Mesodermal cell (in vitro differentiated cells): Measurements from ENCODE around the gene SH3BGR. TPM values are rescaled to one million over a fixed set of nuclear protein-coding genes. Genes with fewer than 3 reads are reported as not detected.
A peak's percentile ranks its signal among the peaks of the same experiment; 100 is the strongest.
"Not testable (repeated sequence)": the region's sequence is repeated elsewhere in the genome, so short reads cannot be mapped to it uniquely, and the experiment has no call there.

Experiments used
- H3K27ac ChIP-seq: 2 replicates; pipeline ENCODE4 v1.7.0; 2013; ENCODE audit warnings: mild to moderate bottlenecking, low read depth, low read length, moderate library complexity; ENCODE audit not compliant: severe bottlenecking
- H3K36me3 ChIP-seq: 2 replicates; pipeline ENCODE4 v1.7.1; 2013; ENCODE audit warnings: mild to moderate bottlenecking, low read length, moderate library complexity; ENCODE audit not compliant: control insufficient read depth, insufficient read depth
- H3K4me1 ChIP-seq: one replicate; pipeline ENCODE4 v1.7.1; 2013; ENCODE audit warnings: mild to moderate bottlenecking, low read length; ENCODE audit not compliant: insufficient read depth, control insufficient read depth, poor library complexity, severe bottlenecking
- H3K4me3 ChIP-seq: 2 replicates; pipeline ENCODE4 v1.7.0; 2013; ENCODE audit warnings: low read length, control low read depth, mild to moderate bottlenecking; ENCODE audit not compliant: insufficient read depth, poor library complexity, severe bottlenecking; ENCODE audit errors: extremely low read depth
- H3K9me3 ChIP-seq: 2 replicates; pipeline ENCODE4 v1.7.1; 2013; ENCODE audit warnings: mild to moderate bottlenecking, low read length, moderate library complexity; ENCODE audit not compliant: control insufficient read depth
- WGBS, 2 experiments: methylation state at CpG; one replicate each; pipeline ENCODE4 v1.1.5; 2013; ENCODE audit warnings: missing lambda C conversion rate in 2 of 2; ENCODE audit not compliant: insufficient coverage in 2 of 2; 5-methylcytosine and 5-hydroxymethylcytosine counted together
- polyA plus RNA-seq, 2 experiments: library from polyadenylated mRNA; stranded (reverse); fragments of 50-300 nt; gene quantifications; one replicate each; pipeline ENCODE4 v1.2.3, GENCODE V29; 2013

Gene SH3BGR
- 6.0 TPM for polyA plus RNA-seq (2013, experiment 1 of 2)
- polyA plus RNA-seq (2013, experiment 2 of 2) = 9.4 TPM

- H3K27ac ChIP-seq = peak within 1 kb of the TSS; percentile 47
- peak within 1 kb of the TSS; percentile 12 for H3K4me3 ChIP-seq
- H3K4me1 ChIP-seq = no peaks in the 10 kb centered on the region
- H3K9me3 ChIP-seq = no peaks in the 10 kb centered on the region
- 43 to 46% methylated on average over 10 of the region's 15 CpGs for WGBS, 2 experiments
- no peaks in the 10 kb centered on the region for H3K36me3 ChIP-seq
These were observed at the start of gene SH3BGR for GRCh38 chr21:39451332-39452206. TSS of gene SH3BGR (plus strand) at chr21:39451970. CDS start at chr21:39452097, 127 bp downstream.

- Histone ChIP-seq H3K27ac (no peak overlapping the region), H3K36me3 (peaks cover 25% of the 10 kb centered on the region), H3K4me1 (no peaks in the 10 kb centered on the region), H3K4me3 (no peak overlapping the region), H3K9me3 (peaks cover 6% of the 10 kb centered on the region)
- WGBS, 2 experiments = 83% methylated on average over 1 of the region's 2 CpGs; no CpG with 5 or more reads in 1 of the 2 experiments
These were observed 45.7 kb upstream of the SH3BGR start for GRCh38 chr21:39406065-39406464.

- not testable (repeated sequence) for H3K9me3 ChIP-seq, H3K36me3 ChIP-seq, H3K4me1 ChIP-seq, H3K4me3 ChIP-seq, H3K27ac ChIP-seq
- 86 to 90% methylated on average over 4 to 5 of the region's 5 CpGs for WGBS, 2 experiments
These were observed 32.6 kb upstream of the SH3BGR start for GRCh38 chr21:39419204-39419603.

- 51 to 73% methylated on average over 2 to 3 of the region's 5 CpGs for WGBS, 2 experiments
- H3K36me3 ChIP-seq = no peaks in the 10 kb centered on the region
- no peaks in the 10 kb centered on the region for H3K4me1 ChIP-seq
- no peak overlapping the region for H3K27ac ChIP-seq
- no peaks in the 10 kb centered on the region for H3K9me3 ChIP-seq
- H3K4me3 ChIP-seq = no peak overlapping the region
These were observed 29.1 kb upstream of the SH3BGR start for GRCh38 chr21:39422527-39423241.

- Histone ChIP-seq H3K36me3 (no peaks in the 10 kb centered on the region), H3K27ac (no peak overlapping the region), H3K9me3 (peaks cover 3% of the 10 kb centered on the region), H3K4me1 (peaks cover 12% of the 10 kb centered on the region), H3K4me3 (no peak overlapping the region)
- 67 to 100% methylated on average over 1 of the region's 2 CpGs for WGBS, 2 experiments
These were observed 22.3 kb upstream of the SH3BGR start for GRCh38 chr21:39429445-39429844.

- Histone ChIP-seq H3K36me3 (no peaks in the 10 kb centered on the region), H3K4me1 (peaks cover 12% of the 10 kb centered on the region), H3K9me3 (peaks cover 3% of the 10 kb centered on the region), H3K4me3 (no peak overlapping the region), H3K27ac (peak overlapping the region; percentile 23)
- 96% methylated on average over 2 of the region's 3 CpGs; no CpG with 5 or more reads in 1 of the 2 experiments for WGBS, 2 experiments
These were observed 21.8 kb upstream of the SH3BGR start for GRCh38 chr21:39430016-39430415.

GRCh38 chr21:39430457-39430856 lies 21.3 kb upstream of the SH3BGR start:
- WGBS, 2 experiments = 57 to 59% methylated on average over 3 of the region's 4 CpGs
- peaks cover 12% of the 10 kb centered on the region for H3K4me1 ChIP-seq
- H3K36me3 ChIP-seq = no peaks in the 10 kb centered on the region
- H3K9me3 ChIP-seq = peaks cover 3% of the 10 kb centered on the region
- no peak overlapping the region for H3K4me3 ChIP-seq
- peak overlapping the region; percentile 23 for H3K27ac ChIP-seq

GRCh38 chr21:39430954-39431353 lies 20.8 kb upstream of the SH3BGR start:
- no peak overlapping the region for H3K4me3 ChIP-seq
- peaks cover 3% of the 10 kb centered on the region for H3K9me3 ChIP-seq
- H3K4me1 ChIP-seq = peaks cover 12% of the 10 kb centered on the region
- WGBS, 2 experiments = 67% methylated on average over 2 of the region's 2 CpGs; no CpG with 5 or more reads in 1 of the 2 experiments
- H3K36me3 ChIP-seq = no peaks in the 10 kb centered on the region
- H3K27ac ChIP-seq = no peak overlapping the region

GRCh38 chr21:39434950-39435349 lies 16.8 kb upstream of the SH3BGR start:
- Histone ChIP-seq H3K4me1 (peaks cover 11% of the 10 kb centered on the region), H3K9me3 (no peaks in the 10 kb centered on the region), H3K27ac (no peak overlapping the region), H3K36me3 (no peaks in the 10 kb centered on the region), H3K4me3 (no peak overlapping the region)
- WGBS, 2 experiments = no CpG with 5 or more reads among the region's 4 CpGs

GRCh38 chr21:39439232-39439631 lies 12.5 kb upstream of the SH3BGR start:
- WGBS, 2 experiments = 67% methylated on average over 1 of the region's 1 CpG
- H3K27ac ChIP-seq = no peak overlapping the region
- H3K36me3 ChIP-seq = no peaks in the 10 kb centered on the region

More at GRCh38 chr21:39439232-39439631, 12.5 kb upstream of the SH3BGR start:
- no peaks in the 10 kb centered on the region for H3K9me3 ChIP-seq
- peaks cover under 1% of the 10 kb centered on the region for H3K4me1 ChIP-seq
- no peak overlapping the region for H3K4me3 ChIP-seq
